HepG2 (cell line): ENCODE results near the gene KRCC1.

Experiments used
- DRAP1 ChIP-seq: IDR thresholded peaks from 2 replicates; pipeline ENCODE4 v1.6.1; 2016; ENCODE audit warnings: missing genetic modification reagents, missing compliant biosample characterization
- SMC3 ChIP-seq: IDR thresholded peaks from 2 replicates; pipeline ENCODE4 v1.6.1; 2011; ENCODE audit warnings: low read length, improper control_type of control experiment

GRCh38 chr2:88053934-88054781 lies 1.4 kb downstream of the KRCC1 start:
- TF ChIP-seq DRAP1 (no peak), SMC3 (no peak)
